ENCODE data around the gene EHBP1L1.
A peak's percentile ranks its signal among the peaks of the same experiment; 100 is the strongest.

EHBP1L1 gene

DNA sequence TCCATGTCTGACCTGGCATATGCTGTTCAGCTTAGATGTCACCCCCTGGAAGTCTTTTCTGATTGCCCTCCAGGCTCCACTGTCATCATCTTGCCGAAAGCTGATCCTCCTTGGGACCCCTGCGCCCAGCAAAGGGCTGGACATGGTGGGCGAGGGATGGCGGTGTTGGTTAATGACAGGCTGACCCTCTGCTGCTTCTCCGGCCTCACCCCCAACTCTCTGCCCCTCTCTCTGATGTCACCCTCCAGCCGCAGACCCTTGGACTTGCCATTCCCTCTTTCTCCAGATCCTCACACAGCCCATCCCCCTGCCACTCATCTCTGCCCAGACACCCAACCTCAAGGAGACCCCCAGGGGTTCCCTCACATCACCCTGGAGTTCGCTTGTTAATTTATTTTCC lies 2.3 kb downstream of the EHBP1L1 start:
- DNase-seq: no peak

- no peak for DNase-seq
Measured at GRCh38 chr11:65578667-65579066, 2.8 kb downstream of the EHBP1L1 start.

DNA sequence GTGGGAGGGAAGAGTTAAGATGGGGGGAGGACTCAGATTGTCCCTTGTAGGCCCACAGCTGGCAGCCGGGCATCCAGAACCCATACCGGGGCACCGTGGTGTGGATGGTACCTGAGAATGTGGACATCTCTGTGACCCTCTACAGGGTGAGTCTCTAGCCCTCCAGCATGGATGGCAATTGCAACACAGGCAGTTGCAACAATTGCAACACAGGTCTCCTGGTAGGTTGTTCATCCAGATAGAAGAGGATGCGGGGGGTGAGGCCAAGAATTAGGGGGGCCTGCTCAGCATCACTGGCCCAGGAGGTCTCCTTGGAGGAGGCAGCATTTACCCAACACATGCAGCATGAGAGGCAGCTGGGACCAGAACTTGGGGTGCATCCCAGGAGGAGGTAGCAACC lies 3.4 kb downstream of the EHBP1L1 start:
- no peak for DNase-seq

DNA sequence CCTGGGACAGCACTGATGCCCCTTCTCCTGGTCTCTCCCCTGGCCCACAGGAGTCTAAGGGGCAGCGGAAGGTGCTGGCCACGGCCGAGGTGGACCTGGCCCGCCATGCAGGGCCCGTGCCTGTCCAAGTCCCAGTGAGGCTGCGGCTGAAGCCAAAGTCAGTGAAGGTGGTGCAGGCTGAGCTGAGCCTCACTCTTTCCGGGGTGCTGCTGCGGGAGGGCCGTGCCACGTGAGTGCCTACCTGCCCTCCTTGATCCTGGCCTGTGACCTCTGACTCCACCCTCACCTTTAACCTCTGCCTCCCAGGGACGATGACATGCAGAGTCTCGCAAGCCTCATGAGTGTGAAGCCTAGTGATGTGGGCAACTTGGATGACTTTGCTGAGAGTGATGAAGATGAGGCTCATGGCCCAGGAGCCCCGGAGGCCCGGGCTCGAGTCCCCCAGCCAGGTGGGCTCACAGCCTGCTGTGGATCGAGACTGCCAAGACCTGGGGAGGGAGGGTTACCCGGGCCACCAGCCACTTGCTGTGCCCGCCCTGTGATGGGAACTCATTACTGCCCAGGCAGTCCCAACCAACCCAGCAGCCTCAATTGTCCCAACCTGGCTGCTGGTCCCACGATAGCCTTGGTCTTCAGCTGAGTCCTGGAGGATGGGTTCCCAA lies 4.3 kb downstream of the EHBP1L1 start:
- no peak for DNase-seq

DNA sequence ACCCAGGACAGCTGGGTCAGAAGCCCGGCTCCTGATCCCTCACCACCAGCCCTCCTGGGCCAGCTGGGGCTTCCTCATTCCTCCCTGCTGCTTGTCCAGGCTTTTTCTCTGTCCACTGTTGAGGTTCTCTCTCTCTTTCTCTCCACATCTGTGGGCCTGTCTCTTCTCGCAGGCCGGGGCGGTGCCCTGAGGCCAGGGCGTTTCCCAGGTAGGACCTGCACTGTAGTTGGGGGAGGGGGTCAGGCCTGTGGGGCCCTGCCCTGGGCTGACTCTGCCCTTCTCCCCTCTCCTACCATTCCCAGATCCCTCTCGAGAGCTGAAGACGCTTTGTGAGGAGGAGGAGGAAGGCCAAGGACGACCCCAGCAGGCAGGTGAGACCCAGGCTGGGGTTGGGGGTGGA lies 4.9 kb downstream of the EHBP1L1 start:
- no peak for DNase-seq

DNA sequence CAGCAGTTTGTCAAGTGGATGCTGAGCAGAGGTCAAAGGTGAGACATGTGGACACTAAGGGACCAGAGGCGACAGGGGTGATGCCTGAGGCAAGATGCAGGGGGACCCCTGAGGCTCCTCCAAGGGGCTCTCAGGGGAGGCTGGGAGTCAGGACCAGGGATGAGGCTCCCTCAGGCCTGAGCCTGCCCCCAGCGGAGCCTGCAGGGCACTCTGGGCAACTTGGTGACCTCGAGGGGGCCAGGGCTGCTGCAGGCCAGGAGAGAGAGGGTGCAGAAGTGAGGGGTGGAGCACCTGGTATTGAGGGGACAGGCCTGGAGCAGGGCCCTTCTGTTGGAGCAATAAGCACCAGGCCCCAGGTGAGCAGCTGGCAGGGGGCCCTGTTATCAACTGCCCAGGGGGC lies 6.1 kb downstream of the EHBP1L1 start:
- DNase-seq: no peak

DNA sequence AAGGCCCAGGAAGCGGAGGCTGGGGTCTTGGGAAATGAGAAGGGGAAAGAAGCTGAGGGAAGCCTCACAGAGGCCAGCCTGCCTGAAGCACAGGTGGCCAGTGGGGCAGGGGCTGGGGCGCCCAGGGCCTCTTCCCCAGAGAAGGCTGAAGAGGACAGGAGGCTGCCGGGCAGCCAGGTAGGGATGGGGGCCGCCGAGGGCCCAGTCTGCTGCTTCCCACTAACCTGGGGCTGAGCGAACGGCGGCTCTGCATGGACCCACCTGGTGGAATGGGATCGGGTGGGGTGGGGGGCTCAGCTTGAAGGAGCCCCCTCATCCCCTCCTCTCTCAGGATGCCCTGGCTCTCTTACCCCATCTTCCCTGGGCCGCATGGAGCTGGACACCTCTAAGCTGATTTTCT lies 7.7 kb downstream of the EHBP1L1 start:
- no peak for DNase-seq

GRCh38 chr11:65584106-65584505 lies 8.3 kb downstream of the EHBP1L1 start:
- no peak for DNase-seq

GRCh38 chr11:65584723-65585171 lies 8.9 kb downstream of the EHBP1L1 start:
- no peak for DNase-seq

DNA sequence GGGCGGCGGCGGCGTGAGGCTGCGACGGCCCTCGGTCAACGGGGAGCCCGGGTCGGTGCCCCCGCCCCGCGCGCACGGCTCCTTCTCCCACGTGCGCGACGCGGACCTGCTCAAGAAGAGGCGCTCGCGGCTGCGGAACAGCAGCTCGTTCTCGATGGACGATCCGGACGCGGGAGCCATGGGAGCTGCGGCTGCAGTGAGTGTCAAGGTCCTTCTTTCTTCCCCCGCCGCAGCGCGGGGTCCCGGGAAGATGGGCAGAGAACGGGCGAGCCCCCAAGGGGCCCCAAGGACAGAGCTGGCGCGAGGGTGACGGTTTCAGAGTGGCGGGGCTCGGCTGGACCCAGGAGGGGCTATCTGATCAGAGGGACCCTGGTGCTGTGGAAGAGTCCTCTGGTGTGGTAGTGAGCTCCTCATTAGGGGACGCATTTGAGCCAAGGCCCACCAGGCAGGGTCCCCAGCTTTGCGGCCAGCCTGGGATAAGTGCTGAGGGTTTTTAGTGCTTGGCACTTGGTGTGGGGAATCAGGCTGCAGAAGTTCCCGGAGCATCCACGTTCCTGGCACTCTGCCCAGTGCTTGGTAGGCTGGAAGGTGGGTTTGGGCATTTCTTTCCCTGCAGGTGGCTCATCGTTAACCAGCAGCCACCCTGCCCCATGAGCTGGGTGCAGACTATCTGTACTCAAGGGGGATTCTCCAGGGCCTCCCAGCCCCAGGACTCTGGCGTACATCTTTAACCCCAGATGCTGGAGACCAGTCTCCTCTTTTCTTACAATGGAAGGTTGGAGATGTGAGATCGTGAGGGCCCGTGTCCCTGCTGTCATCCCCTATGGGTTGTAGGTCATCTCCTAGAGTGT lies 9.8 kb downstream of the EHBP1L1 start:
- no peak for DNase-seq

GRCh38 chr11:65586247-65586630 lies 10.4 kb downstream of the EHBP1L1 start:
- DNase-seq: no peak

DNA sequence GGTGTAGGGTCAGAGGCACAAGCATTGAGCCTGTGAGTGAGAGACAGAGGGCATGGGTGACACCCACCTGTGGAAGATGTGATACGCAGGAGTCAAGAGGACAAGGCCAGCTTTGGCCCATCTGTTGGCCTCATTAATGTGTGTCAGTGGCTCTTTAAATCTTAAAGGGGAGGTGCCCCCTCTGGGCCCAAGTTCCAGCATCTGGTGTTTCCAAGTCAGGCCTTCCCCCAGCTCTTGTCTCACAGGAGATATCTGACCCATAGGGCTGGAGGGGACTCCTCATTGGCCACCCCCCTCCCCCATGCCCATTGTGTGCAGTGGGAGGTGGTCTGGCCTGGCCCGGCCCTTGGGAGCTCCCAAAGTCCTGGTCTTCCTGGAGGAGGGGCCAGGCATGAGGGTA lies 10.8 kb downstream of the EHBP1L1 start:
- no peak for DNase-seq

DNA sequence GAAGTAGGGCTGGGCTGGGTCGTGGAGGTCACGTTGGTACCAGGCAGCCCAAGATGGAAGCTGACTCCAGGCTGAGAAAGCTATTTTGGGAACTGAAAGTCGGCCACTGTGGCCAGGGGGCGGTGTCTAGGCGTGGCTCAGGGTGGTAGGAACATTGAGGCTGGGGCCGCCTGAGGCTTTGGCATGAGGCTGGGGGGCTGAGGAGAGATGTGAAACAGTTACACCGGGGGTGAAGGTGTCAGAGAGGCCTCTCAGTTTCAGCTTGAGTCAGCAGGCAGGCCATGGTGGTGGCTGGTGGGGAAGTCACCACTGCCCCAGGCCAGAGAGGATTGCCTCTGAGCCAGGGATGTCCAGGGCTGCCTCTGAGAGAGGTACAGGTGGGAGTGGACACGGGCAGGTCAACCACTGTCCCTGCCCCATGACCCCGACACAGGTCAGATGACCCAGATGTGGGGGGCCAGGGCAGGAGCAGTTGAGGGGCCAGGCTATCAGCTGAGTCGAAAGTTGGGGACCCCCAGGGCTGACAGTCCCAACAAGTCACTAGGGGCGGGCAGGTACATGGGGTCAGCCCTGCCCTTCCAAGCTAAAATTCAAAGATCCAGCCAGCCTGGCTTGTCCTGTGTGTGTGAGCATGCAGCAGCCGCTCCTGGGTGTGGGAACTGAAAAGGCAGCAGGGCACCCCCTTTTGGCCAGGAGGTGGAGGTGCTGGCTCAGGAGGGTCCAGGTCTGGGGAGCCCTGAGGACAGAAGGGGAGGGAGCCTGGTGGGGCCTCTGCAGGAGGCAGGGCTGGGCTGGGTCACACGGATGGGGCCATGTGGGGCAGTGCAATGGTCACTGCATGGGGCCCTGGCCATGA lies 12.6 kb downstream of the EHBP1L1 start:
- DNase-seq: peak; percentile 85

DNA sequence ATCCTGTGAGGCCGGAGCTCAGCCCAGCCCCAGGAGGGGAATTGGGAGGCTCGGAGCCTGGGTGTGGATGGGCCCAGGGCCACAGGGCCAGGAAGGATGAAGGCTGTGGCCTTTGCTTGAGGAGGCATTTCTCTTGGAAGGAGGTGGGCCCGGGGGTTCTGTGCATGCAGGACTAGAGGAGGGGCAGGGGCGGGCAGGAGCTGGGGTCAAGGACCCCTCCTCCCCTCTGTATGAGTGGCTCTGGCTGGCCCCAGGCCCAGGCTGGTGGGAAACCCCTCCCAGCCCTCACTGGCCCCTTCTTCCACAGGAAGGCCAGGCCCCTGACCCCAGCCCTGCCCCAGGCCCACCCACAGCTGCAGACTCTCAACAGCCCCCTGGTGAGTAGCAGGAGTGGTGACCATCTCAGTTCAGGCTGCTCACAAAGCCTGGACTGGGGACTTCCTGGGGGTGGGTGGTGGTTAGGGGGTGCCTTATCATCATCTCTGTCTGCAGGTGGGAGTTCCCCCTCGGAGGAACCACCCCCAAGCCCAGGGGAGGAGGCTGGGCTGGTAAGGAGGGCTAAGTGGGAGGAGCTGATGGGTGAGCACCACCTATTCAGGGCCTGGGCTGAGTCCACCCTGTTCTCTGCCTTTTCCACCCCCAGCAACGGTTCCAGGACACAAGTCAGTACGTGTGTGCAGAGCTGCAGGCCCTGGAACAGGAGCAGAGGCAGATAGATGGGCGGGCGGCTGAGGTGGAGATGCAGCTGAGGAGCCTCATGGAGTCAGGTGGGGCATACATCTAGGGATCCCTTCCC lies 13.8 kb downstream of the EHBP1L1 start:
- no peak for DNase-seq

DNA sequence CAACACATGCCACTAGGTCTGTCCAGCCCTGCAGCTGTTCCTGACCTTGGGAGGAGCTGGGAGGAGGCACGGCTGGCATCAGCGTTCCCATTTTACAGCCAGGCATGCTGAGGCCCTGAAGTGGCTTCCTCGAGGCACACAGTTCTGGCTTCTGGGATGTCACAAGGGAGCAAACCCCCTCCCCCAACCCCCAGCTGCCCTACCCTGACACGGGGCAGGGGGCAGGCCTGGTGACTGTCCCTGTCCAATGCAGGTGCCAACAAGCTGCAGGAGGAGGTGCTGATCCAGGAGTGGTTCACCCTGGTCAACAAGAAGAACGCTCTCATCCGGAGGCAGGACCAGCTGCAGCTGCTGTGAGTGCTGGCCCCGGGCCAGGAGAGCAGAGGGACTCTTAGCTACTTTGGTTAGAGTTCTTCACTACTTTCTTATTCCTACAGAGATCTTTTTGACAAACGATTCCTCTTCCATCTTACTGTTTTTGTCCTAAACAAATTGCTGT lies 14.4 kb downstream of the EHBP1L1 start:
- DNase-seq: no peak

DNA sequence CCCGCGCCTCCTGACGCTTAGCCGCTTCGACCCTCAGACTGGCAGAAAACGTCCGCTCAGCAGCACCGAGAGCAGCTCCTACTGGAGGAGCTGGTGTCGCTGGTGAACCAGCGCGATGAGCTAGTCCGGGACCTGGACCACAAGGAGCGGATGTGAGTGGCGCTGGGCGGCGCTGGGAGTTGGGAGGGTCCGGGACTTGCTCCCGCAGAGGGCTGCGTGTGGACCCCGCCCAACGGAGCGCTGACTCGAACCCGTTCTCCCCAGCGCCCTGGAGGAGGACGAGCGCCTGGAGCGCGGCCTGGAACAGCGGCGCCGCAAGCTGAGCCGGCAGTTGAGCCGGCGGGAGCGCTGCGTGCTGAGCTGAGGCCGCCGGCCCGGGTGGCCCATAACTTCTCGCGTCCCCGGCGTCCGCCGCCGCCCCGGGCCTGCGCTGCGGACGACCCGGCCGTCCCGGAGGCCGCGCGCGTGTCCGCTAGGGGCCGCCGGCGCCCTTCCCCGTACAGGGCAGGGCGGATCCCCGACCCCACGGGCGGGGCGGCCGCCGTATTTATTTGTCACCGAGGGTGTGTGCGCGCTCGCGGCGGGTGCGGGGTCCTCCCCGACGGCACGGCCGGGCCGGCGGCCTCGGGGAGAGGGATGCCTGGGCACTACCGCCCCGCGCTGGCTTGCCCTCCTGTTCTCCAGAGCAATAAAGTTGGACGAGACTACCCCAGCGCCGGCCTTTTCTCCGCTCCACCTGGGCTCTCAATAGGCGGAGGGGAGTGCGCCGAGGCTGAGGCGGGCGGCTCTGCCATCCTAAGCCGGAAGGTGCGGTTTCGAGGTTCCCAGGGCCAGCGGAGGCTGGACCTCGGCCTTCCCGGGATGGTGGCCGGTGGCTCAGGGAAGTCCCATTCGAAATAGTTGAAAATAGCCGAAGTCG lies 16.3 kb downstream of the EHBP1L1 start:
- no peak for DNase-seq

DNA sequence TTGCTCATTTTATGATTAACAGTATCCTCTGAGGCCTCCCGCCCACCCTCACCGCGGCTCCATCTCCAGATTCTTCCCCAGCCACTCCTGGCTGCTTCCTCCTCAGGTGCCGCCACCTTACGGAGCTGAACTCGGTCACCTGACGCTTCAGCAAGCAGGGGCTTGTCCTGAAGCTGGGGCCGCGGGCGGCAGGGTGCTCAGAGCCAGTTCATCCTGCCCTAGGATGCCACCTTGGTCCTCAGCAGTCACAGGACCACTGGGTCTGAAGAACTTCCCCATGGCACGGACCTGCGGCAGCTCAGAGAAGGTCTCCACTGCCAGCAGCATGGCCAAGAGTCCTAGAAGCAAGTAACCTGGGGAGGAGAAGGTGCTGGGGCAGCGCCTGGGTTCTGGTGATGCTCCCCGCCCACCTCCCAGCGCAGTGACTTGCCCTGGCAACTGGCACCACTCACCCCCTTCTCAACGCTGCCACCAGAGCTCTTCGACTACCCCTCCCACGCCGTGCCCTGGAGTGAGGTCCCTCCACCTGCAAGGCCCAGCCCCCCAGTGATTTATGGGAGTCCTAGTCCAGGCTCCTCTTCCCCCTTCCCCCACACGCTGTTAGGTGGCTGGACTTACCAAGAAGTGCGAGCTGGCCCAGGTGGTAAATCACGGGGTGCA lies 17.1 kb downstream of the EHBP1L1 start:
- no peak for DNase-seq

DNA sequence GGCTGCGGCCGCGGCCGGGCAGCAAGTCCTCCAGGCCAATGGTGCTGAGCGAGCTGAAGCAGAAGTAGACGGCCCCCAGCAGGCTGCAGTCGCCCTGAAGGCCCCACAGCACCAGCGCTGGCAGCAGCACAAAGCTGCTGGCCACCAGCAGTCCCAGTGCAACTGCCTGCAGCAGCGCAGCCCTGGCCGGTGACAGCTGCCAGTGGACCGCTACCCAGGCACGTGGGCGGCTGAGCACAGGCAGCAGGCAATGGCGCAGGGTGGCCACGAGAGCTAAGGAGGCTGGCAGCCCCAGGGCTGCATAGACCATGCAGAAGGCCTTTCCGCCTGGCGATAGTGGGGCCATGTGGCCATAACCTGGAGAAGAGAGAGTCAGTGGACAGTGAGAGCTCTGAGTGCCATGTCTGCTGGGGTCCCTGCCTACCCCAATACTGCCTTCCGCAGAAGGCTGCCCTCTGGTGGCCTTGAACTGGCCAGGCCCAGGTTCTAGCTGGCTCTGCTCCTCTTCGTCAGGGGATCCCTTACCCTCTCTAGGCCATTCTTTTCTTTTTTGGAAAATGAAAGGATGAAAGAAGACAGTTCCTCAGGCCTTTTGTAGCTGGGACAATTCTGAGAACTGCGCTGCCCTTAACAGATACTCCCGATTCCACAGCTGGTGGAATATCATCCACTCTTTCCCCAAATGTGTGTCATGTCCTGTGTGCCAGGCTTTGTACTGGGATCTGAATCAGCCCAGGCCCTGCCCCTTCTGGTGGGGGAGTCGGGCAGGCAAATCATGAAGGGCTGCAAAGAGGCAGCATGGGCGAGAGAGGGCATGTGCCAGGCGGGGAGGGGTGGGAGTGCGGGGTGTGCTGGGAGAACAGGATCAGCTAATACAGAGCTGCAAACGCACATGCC lies 17.9 kb downstream of the EHBP1L1 start:
- DNase-seq: peak; percentile 79

DNA sequence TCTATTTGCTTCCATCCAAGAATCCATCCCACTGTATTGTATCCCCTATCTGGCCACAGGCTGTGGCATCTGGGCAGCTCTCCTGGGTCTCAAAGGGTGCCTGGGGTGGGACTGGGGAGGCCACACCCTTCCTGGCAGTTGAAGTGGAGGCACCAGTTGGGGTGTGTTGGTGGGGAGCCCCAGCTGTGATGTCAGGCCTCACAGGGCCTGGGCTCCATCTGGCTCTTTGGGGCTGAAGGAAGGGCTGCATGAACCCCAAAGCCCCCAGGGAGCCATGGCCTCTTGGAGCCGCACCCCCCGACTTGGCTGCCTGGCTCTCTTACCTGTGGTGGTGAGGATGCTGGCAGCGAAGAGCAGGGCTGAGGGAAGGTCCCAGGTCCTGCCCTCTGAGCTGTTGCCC lies 19.3 kb downstream of the EHBP1L1 start:
- no peak for DNase-seq

Data from activated CD8-positive, alpha-beta memory T cell treated with anti-CD3 and anti-CD28 coated beads for 24 hours (primary cell).